HCT116 (cell line): Measurements from ENCODE around the gene HNRNPUL2. TPM values are rescaled to one million over a fixed set of nuclear protein-coding genes. Genes with fewer than 3 reads are reported as not detected.

Experiments used
- ATAC-seq: fragments of 200-7000 bp; cut with Tn5 transposase; 2 replicates; pipeline ENCODE4 v1.9.1; 2020; ENCODE audit warnings: mild to moderate bottlenecking, moderate library complexity
- BruUV-seq: library from RNA; stranded (reverse); fragments of 400-500 nt; replicated peaks from 2 replicates; lab custom pipeline; 2021; lab: Mats Ljungman, UMichigan
- CTCF ChIA-PET: fragments of 300-600 bp; sonication (Branson Sonifier 250); formaldehyde crosslinking; loops from one replicate; lab custom pipeline; 2021; ENCODE audit warnings: antibody characterized with exemption; lab: Charles Lee
- POLR2A ChIA-PET: fragments of 300-600, 350-600 bp; sonication (Branson Sonifier 250); formaldehyde crosslinking; loops from one replicate; lab custom pipeline; 2021; ENCODE audit warnings: antibody characterized with exemption; lab: Charles Lee
- RAD21 ChIA-PET, 2 experiments: fragments of 300-600 bp; sonication (Branson Sonifier 250); formaldehyde crosslinking; loops; one replicate each; lab custom pipeline; 2023; ENCODE audit warnings: low total read pairs in 2 of 2; ENCODE audit not compliant: uncharacterized antibody in 2 of 2, unreplicated experiment in 2 of 2, low non-redundant PET in 1 of 2; lab: Charles Lee
- DNase-seq: peaks from one replicate; pipeline ENCODE4 v3.0.0-alpha.2; 2010; ENCODE audit warnings: low read depth, low spot score
- H2AFZ ChIP-seq: fragments of 200-600 bp; shearing (Covaris generic), sonication (generic); 2 replicates; pipeline ENCODE4 v1.6.1; 2017; ENCODE audit warnings: low read depth, mixed run types, mixed read lengths, antibody characterized with exemption, low read length; ENCODE audit not compliant: poor library complexity, severe bottlenecking
- H3K27ac ChIP-seq: 2 replicates; pipeline ENCODE4 v1.5.1; 2012; ENCODE audit warnings: low read depth, low read length
- H3K27me3 ChIP-seq: fragments of 200-600 bp; sonication (generic); 2 replicates; pipeline ENCODE4 v1.6.1; 2016; ENCODE audit warnings: mixed run types, low read length, mixed read lengths; ENCODE audit not compliant: insufficient read depth
- H3K36me3 ChIP-seq, 2 experiments: fragments of 200-500 bp in 1 of 2; fragments of 200-600 bp in 1 of 2; sonication (Bioruptor generic) in 1 of 2; sonication (generic) in 1 of 2; 2 replicates each; pipeline versions ENCODE4 v1.5.1 to v1.6.1; 2014 to 2016; ENCODE audit warnings: low read length in 2 of 2, inconsistent platforms in 1 of 2, mixed read lengths in 1 of 2, mixed run types in 1 of 2; ENCODE audit not compliant: insufficient read depth in 2 of 2, control insufficient read depth in 1 of 2
- H3K4me1 ChIP-seq, 2 experiments: fragments of 200-600 bp in 1 of 2; sonication (generic) in 1 of 2; 2 replicates each; pipeline versions ENCODE4 v1.5.1 to v1.6.1; 2012 to 2017; ENCODE audit warnings: low read length in 2 of 2, inconsistent platforms in 1 of 2, mild to moderate bottlenecking in 1 of 2, mixed read lengths in 1 of 2, mixed run types in 1 of 2, moderate library complexity in 1 of 2; ENCODE audit not compliant: insufficient read depth in 2 of 2, control insufficient read depth in 1 of 2
- H3K4me2 ChIP-seq: fragments of 200-600 bp; sonication (generic); 2 replicates; pipeline ENCODE4 v1.6.1; 2017; ENCODE audit warnings: mixed run types, low read length, mixed read lengths
- H3K4me3 ChIP-seq, 2 experiments: fragments of 200-600 bp in 1 of 2; sonication (generic) in 1 of 2; replicated peaks in 1 of 2; 2 replicates each; pipeline ENCODE4 v1.5.1; 2011 to 2016; ENCODE audit warnings: low read length in 2 of 2, control low read depth in 1 of 2, low read depth in 1 of 2, mild to moderate bottlenecking in 1 of 2, mixed read lengths in 1 of 2, mixed run types in 1 of 2
- H3K79me2 ChIP-seq: fragments of 200-600 bp; sonication (generic); 2 replicates; pipeline ENCODE4 v1.6.1; 2017; ENCODE audit warnings: mild to moderate bottlenecking, mixed run types, low read length, moderate library complexity, mixed read lengths; ENCODE audit not compliant: insufficient read depth
- H3K9ac ChIP-seq: fragments of 200-600 bp; sonication (generic); 2 replicates; pipeline ENCODE4 v1.6.1; 2016; ENCODE audit warnings: low read length, mixed read lengths
- H3K9me2 ChIP-seq: fragments of 200-600 bp; sonication (generic), shearing (Covaris generic); 2 replicates; pipeline ENCODE4 v1.6.1; 2017; ENCODE audit warnings: mixed run types, mild to moderate bottlenecking, moderate library complexity; ENCODE audit not compliant: insufficient read depth
- H3K9me3 ChIP-seq, 2 experiments: fragments of 200-500 bp in 1 of 2; fragments of 200-600 bp in 1 of 2; sonication (Bioruptor generic) in 1 of 2; sonication (generic) in 1 of 2; 2 replicates each; pipeline ENCODE4 v1.6.1; 2014 to 2017; ENCODE audit warnings: low read length in 2 of 2, mixed read lengths in 2 of 2, inconsistent platforms in 1 of 2, low read depth in 1 of 2, mild to moderate bottlenecking in 1 of 2, mixed run types in 1 of 2, moderate library complexity in 1 of 2; ENCODE audit not compliant: control insufficient read depth in 1 of 2, insufficient read depth in 1 of 2
- H4K20me1 ChIP-seq: fragments of 200-600 bp; sonication (generic), shearing (Covaris generic); 2 replicates; pipeline ENCODE4 v1.6.1; 2017; ENCODE audit warnings: mixed run types, mild to moderate bottlenecking, moderate library complexity; ENCODE audit not compliant: insufficient read depth
- ATF3 ChIP-seq: IDR thresholded peaks from 2 replicates; pipeline ENCODE4 v1.6.1; 2012
- CBX3 ChIP-seq: IDR thresholded peaks from 2 replicates; pipeline ENCODE4 v1.6.1; 2012; ENCODE audit warnings: low read depth
- EGR1 ChIP-seq: IDR thresholded peaks from 2 replicates; pipeline ENCODE4 v1.6.1; 2012; ENCODE audit warnings: low read depth
- EZH2phosphoT487 ChIP-seq: fragments of 200-600 bp; IDR thresholded peaks from 2 replicates; pipeline ENCODE4 v1.6.1; 2018; ENCODE audit warnings: antibody characterized with exemption, borderline replicate concordance
- FOSL1 ChIP-seq: IDR thresholded peaks from 2 replicates; pipeline ENCODE4 v1.6.1; 2012; ENCODE audit warnings: low read depth
- SIN3A ChIP-seq: IDR thresholded peaks from 2 replicates; pipeline ENCODE4 v1.6.1; 2012; ENCODE audit warnings: low read depth
- SP1 ChIP-seq: IDR thresholded peaks from 2 replicates; pipeline ENCODE4 v1.6.1; 2012; ENCODE audit warnings: low read depth
- SRF ChIP-seq: IDR thresholded peaks from 2 replicates; pipeline ENCODE4 v1.6.1; 2012; ENCODE audit warnings: low read depth
- TCF7L2 ChIP-seq: IDR thresholded peaks from 2 replicates; pipeline ENCODE4 v1.7.0; 2011; ENCODE audit warnings: borderline replicate concordance, inconsistent platforms; ENCODE audit not compliant: insufficient read depth, insufficient read length; ENCODE audit errors: extremely low read depth
- YY1 ChIP-seq: IDR thresholded peaks from 2 replicates; pipeline ENCODE4 v1.6.1; 2011; ENCODE audit warnings: low read length, low read depth, moderate library complexity, mild to moderate bottlenecking; ENCODE audit not compliant: insufficient replicate concordance; ENCODE audit errors: extremely low read depth
- ZFX ChIP-seq: fragments of 450-650 bp; IDR thresholded peaks from 2 replicates; pipeline ENCODE4 v1.6.1; 2017
- intact Hi-C: fragments of 100-400 bp; cut with micrococcal nuclease; formaldehyde crosslinking; loops from 2 replicates; pipeline ENCODE4 v1.10.0; 2022
- total RNA-seq: library from RNA; stranded (reverse); gene quantifications from one replicate; pipeline ENCODE4 v1.2.1, GENCODE V29; 2021; ENCODE audit not compliant: unreplicated experiment
- TF ChIP-seq, protein P1 (sequence below): IDR thresholded peaks from 2 replicates; pipeline ENCODE4 v1.6.1; 2012; ENCODE audit warnings: low read depth

The HNRNPUL2 gene
- total RNA-seq, 1 experiment from 2014 or later, result 45.8 TPM

GRCh38 chr11:62775646-62776045, 48.4 kb upstream of the HNRNPUL2 start (continued):
- TF ChIP-seq EGR1, result no peak
- no peak for TF ChIP-seq CBX3
- no peak for TF ChIP-seq SP1
- no peak for TF ChIP-seq ZFX
- no peak for TF ChIP-seq EZH2phosphoT487

GRCh38 chr11:62774407-62774806, 47.1 kb upstream of the HNRNPUL2 start:
- Histone ChIP-seq H4K20me1 (no peaks in the 10 kb centered on the region), H3K4me3 (no peak overlapping the region), H2AFZ (no peak overlapping the region), H3K27ac (no peak overlapping the region), H3K9me2 (no peaks in the 10 kb centered on the region), H3K9ac (no peak overlapping the region), H3K9me3 (no peaks in the 10 kb centered on the region), H3K36me3 (peaks cover 3 to 13% of the 10 kb centered on the region in 2 experiments; a peak in 3 of 4 replicates), H3K4me2 (no peak overlapping the region), H3K27me3 (no peaks in the 10 kb centered on the region), H3K79me2 (peaks cover 19% of the 10 kb centered on the region)
- DNase-seq (no peak), ATAC-seq (no peak)
- intact Hi-C loops, result no loop called here
- CTCF ChIA-PET, result interaction anchor here (1.1 kb wide), 1 partner anchor 12 kb away, joined by 3 read pairs; no protein-coding TSS in a partner anchor
- BruUV-seq, result no TSS peak
- RAD21 ChIA-PET, result no interaction called here
- TF ChIP-seq FOSL1, result no peak
- TF ChIP-seq SIN3A, result no peak
- no peak for TF ChIP-seq TCF7L2
- TF ChIP-seq EGR1, result no peak
- no peak for TF ChIP-seq YY1
- TF ChIP-seq, protein P1, sequence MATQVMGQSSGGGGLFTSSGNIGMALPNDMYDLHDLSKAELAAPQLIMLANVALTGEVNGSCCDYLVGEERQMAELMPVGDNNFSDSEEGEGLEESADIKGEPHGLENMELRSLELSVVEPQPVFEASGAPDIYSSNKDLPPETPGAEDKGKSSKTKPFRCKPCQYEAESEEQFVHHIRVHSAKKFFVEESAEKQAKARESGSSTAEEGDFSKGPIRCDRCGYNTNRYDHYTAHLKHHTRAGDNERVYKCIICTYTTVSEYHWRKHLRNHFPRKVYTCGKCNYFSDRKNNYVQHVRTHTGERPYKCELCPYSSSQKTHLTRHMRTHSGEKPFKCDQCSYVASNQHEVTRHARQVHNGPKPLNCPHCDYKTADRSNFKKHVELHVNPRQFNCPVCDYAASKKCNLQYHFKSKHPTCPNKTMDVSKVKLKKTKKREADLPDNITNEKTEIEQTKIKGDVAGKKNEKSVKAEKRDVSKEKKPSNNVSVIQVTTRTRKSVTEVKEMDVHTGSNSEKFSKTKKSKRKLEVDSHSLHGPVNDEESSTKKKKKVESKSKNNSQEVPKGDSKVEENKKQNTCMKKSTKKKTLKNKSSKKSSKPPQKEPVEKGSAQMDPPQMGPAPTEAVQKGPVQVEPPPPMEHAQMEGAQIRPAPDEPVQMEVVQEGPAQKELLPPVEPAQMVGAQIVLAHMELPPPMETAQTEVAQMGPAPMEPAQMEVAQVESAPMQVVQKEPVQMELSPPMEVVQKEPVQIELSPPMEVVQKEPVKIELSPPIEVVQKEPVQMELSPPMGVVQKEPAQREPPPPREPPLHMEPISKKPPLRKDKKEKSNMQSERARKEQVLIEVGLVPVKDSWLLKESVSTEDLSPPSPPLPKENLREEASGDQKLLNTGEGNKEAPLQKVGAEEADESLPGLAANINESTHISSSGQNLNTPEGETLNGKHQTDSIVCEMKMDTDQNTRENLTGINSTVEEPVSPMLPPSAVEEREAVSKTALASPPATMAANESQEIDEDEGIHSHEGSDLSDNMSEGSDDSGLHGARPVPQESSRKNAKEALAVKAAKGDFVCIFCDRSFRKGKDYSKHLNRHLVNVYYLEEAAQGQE, result no peak
- no peak for TF ChIP-seq ATF3
- TF ChIP-seq SRF, result no peak
- TF ChIP-seq, all 23 proteins: peak for 0
- POLR2A ChIA-PET, result interaction anchor here (1.0 kb wide), 1 partner anchor 67 kb away, joined by 7 read pairs; no protein-coding TSS in a partner anchor
- H3K4me1 ChIP-seq, result peaks cover 7 to 24% of the 10 kb centered on the region in 2 experiments; a peak in 3 of 4 replicates
